Measurements from ENCODE around the gene FGF8.

GRCh38 chr10:101772017-101772894 lies 3.7 kb downstream of the FGF8 start:
- no peak for TF ChIP-seq CTCF (IDR thresholded peaks at IDR 0.05)
- TF ChIP-seq EP300 (IDR thresholded peaks at IDR 0.05) = no peak
- TF ChIP-seq POLR2AphosphoS5 (IDR thresholded peaks at IDR 0.05) = no peak
- TF ChIP-seq POLR2A (IDR thresholded peaks at IDR 0.05) = no peak
